Muscle of back (tissue), 11 donors: ENCODE results near the gene GJB5. TPM values are rescaled to one million over a fixed set of nuclear protein-coding genes. Genes with fewer than 3 reads are reported as not detected.
"Not testable (repeated sequence)": the region's sequence is repeated elsewhere in the genome, so short reads cannot be mapped to it uniquely, and the experiment has no call there.

Experiments
- DNase-seq, 3 donors: peaks; one replicate each; pipeline versions ENCODE4 v3.0.0 to v3.0.0-alpha.2; 2013
- polyA plus RNA-seq, 10 donors: library from polyadenylated mRNA; unstranded; fragments of 120-200 nt; gene quantifications; one replicate each; pipeline ENCODE4 v1.2.1, GENCODE V29; 2013; ENCODE audit not compliant: insufficient read length in 10 of 10

GJB5 gene
- polyA plus RNA-seq, 10 donors = 0.09 to 5.2 (median 0.23) TPM; not detected in 2

GRCh38 chr1:34744851-34745250 is 10.0 kb upstream of the GJB5 start:
- no peak for DNase-seq

GRCh38 chr1:34745666-34746065 is 9.2 kb upstream of the GJB5 start:
- DNase-seq = no peak

DNA sequence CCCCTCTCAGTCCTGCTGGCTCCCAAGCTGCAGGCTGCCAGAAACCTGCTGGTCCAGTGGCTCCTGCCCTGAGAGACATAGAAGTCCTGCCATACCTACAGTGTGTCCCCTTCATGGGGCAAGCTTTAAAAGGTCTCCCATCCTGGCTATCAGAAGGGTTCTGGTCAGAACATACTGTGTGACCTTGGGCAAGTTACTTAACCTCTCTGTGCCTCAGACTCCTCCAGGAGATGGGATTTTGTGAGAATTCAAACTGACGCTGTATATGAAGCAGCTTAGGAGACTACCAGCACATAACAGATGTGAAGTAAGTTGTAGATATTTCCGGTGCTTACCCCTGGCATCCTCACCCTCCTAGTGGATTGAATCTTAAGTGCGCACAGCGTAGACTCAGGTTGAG is 8.7 kb upstream of the GJB5 start:
- no peak for DNase-seq

- no peak for DNase-seq
Observed at GRCh38 chr1:34746785-34747637, 7.8 kb upstream of the GJB5 start.

- DNase-seq = no peak
Observed at GRCh38 chr1:34747638-34747941, 7.3 kb upstream of the GJB5 start.

DNA sequence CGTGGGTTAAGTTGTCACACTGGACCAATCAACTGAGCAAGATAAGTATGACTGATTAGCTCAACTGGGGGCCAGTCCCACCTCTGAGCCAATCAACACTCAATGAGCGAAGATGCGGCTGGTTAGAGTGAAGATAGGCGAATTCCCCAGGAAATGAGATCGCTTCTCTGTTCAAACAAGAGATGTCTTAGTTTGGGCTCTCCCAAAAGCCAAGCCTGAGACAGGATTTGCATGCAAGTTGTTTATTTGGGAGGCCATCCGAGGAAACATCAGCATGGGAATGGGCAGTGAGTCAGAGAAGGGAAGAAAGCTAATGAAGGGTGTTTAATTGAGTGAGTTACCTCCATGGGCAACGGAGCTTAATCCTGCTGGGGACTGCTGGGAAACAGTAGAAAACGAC is 4.9 kb upstream of the GJB5 start:
- DNase-seq = no peak

- no peak for DNase-seq
Observed at GRCh38 chr1:34750610-34751009, 4.2 kb upstream of the GJB5 start.

- no peak for DNase-seq
Observed at GRCh38 chr1:34753163-34753562, 1.7 kb upstream of the GJB5 start.

- no peak for DNase-seq
Observed at GRCh38 chr1:34755961-34756360, 1.1 kb downstream of the GJB5 start.

GRCh38 chr1:34757386-34757785 is 2.5 kb downstream of the GJB5 start:
- DNase-seq = no peak

GRCh38 chr1:34758751-34759150 is 3.9 kb downstream of the GJB5 start:
- no peak for DNase-seq

DNA sequence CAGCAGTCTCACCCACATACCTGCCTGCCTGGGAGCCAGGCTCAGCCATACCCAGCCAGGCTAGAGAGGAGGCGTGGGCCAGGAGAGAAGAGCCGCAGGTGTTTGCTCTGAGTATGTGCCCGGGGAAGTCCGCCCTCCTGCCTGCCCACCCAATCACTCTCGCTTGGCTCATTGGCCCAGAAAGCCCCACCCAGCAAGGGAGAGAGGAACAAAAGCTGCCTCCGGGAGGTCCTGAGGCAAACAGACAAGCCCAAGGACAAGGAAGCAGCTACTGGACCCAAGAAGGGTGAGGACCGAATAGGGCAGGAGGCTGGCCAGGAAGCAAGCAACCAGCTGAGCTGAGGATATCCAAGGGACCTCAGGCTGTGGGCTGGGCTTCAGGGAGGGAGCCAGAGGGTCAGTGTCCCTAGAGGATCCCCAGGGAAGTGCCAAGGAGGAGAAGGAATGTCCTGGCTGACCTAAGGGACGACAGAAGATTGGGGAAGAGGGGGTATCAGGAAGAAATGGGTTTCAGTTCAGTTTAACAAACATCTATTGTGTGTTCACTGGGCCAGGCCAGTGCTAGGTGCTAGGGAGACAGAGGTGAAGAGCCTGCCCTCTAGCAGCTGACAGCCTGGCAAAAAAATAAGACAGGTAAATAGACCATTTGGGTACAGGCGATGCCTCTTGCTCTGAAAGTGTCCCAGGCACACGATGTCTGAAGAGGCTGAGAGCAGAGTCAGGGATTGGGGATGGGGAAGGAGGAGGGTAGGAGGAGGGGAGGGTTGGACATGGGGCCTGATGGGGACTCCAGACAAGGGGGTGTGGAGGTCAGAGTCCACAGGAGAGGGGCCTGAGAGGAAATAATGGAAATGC is 4.9 kb downstream of the GJB5 start, which contains the start of gene GJB4:
TSS of gene GJB4 (plus strand) at position 238 of the 855 bp plus-strand sequence. CDS start 1,515 bp downstream, outside the sequence.
- no peak for DNase-seq

- no peak for DNase-seq
Observed at GRCh38 chr1:34761176-34761761, 6.4 kb downstream of the GJB5 start.

- no peak for DNase-seq
Observed at GRCh38 chr1:34761776-34762307, 7.0 kb downstream of the GJB5 start.

GRCh38 chr1:34762474-34763141 is 7.8 kb downstream of the GJB5 start:
- DNase-seq = no peak

GRCh38 chr1:34763142-34763781 is 8.4 kb downstream of the GJB5 start:
- no peak for DNase-seq

GRCh38 chr1:34768856-34769255 is 14.0 kb downstream of the GJB5 start:
- no peak for DNase-seq

DNA sequence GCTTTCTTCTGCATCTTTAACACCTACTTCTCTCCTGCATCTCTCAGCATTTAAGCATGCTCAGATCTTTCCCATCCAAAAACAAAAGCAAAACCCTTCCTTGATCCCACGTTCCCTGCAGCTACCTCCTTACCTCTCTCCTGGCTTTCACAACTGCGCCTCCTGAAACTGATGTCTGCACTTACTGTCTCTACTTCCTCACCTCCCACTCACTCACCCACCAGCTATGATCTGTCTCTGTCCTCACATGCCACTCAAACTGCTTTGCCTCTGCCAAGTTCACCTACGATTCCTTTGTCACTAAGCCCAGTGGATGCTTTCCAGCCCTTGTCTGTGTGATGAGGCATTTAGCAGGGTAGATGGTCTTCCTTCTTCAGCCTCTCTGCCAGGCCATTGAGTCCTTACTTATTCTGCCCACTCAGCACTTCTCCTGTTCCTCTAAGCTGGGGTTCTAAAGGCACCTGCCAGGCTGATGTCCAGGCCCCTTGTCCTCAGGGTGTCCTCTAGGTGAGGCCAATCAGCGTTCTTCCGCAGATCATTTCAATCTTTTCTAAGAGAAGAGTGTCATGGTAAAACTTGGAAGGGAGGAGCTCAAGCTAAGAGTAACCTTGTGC is 16.2 kb downstream of the GJB5 start:
- no peak for DNase-seq

DNA sequence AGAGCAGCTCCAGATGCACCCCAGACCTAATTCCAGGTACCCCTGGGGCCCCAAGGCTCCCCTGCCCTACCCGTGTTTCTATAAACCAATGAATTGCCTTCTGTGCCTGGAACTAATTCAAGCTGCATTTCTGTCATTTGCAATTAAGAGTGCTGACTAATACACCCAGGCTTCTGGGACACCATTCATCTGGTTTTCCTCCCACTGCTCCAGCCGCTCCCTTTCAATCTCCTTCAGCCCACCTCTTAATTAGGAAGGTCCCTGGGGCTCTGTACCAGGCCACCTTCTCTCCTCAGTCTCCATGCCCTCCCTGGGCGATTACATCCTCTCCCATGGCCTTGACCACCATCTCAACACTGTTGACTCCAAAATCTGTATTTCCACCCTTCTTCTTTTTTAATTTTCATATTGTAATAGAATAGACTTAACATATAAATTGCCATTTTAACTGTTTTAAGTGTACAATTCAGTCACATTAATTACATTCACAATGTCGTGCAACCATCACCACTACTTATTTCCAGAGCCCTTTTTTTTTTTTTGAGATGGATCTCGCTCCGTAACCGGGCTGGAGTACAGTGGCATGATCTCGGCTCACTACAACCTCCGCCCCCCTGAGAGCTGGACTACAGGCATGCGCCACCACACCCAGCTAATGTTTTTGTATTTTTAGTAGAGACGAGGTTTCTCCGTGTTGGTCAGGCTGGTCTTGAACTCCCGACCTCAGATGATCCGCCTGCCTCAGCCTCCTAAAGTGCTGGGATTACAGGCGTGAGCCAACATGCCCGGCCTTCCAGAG is 16.9 kb downstream of the GJB5 start:
- no peak for DNase-seq

DNA sequence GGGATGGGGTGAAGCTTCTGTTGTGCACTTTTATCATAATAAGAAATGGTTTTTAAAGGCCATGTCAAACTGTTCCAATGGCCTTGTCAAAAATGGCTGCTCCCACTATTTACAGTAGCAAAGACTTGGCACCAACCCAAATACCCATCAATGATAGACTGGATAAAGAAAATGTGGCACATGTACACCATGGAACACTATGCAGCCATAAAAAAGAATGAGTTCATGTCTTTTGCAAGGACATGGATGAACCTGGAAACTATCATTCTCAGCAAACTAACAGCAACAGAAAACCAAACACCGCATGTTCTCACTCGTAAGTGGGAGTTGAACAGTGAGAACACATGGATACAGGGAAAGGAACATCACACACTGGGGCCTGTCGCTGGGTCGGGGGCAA is 18.3 kb downstream of the GJB5 start:
- DNase-seq = not testable (repeated sequence)
